ENCODE results near the gene DGCR6.
"Not testable (repeated sequence)": the region's sequence is repeated elsewhere in the genome, so short reads cannot be mapped to it uniquely, and the experiment has no call there.

The DGCR6 gene

DNA sequence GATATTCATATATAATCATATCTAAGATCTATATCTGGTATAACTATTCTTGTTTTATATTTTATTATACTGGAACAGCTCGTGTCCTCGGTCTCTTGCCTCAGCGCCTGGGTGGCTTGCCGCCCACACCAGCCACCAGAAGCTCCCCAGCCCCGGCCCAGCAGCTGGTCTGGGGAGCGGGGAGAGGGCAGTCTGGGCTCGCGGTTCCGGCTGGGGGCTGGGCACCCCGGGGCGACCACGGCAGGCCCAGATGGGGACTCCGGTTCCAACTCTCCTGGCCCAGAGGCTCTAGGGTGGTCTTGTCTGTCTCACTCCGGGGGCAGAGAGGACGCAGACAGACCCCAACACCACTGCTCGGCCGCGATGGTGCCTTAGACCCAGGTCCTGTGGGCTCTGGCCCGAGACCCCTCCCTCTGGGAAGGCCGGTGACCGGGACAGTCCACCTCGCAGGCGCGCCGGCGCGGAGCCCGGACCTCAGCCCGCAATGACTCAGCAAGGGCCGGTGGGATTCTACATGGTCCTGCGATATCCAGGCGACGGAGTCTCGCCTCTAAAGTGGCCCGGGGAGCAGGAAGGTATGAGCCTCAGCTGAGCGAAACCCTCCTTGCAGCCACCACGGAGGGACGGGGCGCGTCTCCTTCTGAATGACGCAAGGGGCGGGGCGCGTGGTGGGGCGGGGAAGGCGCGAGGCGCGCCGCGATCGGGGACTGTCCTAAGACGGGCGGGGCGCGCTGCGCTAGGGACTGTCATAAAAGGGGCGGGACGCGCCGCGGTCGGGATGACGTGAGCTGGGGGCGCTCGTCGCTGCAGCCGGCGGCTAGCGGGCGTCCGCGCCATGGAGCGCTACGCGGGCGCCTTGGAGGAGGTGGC is at the start of gene DGCR6:
Gene DGCR6, plus strand, starts transcription at position 781 of the 870 bp plus-strand sequence. Its CDS starts 55 bp downstream, at position 836.
- DNase-seq: no peak

- DNase-seq: not testable (repeated sequence)
These were observed 46.8 kb upstream of the DGCR6 start for GRCh38 chr22:18859314-18859713.

DNA sequence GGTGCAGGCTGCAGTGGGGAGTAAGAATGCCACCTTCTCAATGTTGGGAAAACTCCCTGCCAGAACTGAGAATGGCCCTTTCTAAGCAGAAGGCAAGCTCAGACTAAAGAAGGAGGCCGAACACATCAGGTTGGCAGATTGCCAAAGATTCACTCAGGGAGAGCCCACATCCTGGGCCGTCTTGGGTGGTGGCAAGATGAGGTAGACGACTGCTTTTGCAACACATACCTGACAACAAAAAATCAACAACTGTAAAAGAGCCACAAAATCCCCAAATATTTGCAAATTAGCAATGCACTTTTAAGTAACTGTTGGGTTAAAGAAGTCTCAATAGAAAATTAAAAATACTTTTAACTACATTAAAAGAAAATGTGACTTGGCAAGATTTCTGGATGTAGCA is 24.9 kb upstream of the DGCR6 start:
- not testable (repeated sequence) for DNase-seq

- DNase-seq: not testable (repeated sequence)
These were observed 21.7 kb upstream of the DGCR6 start for GRCh38 chr22:18884465-18884864.

DNA sequence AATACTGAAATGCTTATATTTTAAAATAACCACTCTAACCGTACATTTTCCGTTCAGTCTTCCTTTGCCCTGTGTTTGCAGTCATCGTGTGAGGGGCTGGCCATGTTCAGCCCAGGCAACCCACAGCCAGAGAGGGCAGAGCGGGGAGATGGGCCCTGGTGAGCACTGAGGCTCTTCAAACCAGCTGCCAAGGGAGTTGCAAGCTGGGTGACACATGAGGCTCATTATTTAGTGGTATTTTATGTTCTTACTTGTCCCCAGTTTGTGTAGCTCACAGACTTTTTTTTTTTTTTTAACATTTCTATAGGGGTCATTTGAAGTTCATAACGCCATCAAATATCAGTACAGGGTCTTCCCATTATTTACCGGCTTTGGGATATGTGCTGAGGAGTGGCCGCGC is 18.0 kb upstream of the DGCR6 start:
- DNase-seq: no peak

- DNase-seq: not testable (repeated sequence)
These were observed 15.5 kb upstream of the DGCR6 start for GRCh38 chr22:18890510-18891192.

GRCh38 chr22:18893775-18894174 is 12.3 kb upstream of the DGCR6 start:
- DNase-seq: not testable (repeated sequence)

GRCh38 chr22:18896037-18896657 is 10.0 kb upstream of the DGCR6 start:
- DNase-seq: not testable (repeated sequence)

DNA sequence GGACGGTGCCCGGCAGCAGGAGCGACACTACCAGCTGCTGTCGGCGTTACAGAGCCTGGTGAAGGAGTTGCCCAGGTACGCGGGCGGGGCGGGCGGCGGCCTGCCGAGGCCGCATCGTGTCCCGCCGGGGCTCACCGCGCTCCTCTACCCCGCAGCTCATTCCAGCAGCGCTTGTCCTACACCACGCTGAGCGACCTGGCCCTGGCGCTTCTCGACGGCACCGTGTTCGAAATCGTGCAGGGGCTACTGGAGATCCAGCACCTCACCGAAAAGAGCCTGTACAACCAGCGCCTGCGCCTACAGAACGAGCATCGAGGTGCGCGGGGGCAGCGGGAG is 258 bp downstream of the DGCR6 start:
- not testable (repeated sequence) for DNase-seq

DNA sequence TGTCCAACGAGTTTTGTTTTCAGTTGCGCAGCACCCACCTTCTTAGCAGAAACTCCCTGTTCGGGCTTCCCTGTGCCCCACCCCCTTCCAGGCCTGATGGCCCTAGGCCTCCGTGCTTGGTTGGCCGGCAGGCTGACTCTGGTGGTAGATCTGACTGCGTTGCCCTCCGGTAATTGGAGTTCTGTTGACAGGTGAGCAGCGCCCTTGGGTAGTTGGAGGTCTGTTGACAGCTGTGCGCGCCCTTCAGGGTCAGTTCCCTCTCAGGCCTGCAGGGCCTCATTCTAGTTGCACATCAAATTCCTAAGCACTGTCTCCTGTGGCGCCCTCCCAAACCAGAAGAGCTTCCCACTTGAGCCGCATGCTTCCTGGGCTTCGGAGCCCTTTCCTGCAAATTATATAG is 776 bp downstream of the DGCR6 start:
- DNase-seq: no peak

DNA sequence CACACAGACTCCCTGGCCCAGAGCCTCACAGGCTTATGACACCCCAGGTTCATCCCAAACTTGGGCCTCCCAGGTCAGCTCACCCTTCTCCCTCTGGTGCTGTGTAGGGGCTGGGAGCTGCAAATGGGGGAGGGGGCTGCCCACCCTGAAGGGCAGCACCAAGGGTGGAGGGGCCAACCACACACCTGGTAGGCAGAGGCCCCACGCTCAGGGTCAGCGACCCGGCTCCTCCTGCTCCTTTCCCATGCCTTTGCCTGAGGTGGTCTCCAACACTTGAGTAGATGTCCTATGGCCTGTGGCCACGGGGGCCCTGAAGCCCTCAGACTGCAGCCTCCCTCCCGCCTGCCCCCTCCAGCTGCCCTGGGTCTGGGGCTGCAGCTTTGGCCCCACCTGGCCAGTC is 3.4 kb downstream of the DGCR6 start:
- DNase-seq: no peak

- DNase-seq: not testable (repeated sequence)
These were observed 5.4 kb downstream of the DGCR6 start for GRCh38 chr22:18911535-18911934.

DNA sequence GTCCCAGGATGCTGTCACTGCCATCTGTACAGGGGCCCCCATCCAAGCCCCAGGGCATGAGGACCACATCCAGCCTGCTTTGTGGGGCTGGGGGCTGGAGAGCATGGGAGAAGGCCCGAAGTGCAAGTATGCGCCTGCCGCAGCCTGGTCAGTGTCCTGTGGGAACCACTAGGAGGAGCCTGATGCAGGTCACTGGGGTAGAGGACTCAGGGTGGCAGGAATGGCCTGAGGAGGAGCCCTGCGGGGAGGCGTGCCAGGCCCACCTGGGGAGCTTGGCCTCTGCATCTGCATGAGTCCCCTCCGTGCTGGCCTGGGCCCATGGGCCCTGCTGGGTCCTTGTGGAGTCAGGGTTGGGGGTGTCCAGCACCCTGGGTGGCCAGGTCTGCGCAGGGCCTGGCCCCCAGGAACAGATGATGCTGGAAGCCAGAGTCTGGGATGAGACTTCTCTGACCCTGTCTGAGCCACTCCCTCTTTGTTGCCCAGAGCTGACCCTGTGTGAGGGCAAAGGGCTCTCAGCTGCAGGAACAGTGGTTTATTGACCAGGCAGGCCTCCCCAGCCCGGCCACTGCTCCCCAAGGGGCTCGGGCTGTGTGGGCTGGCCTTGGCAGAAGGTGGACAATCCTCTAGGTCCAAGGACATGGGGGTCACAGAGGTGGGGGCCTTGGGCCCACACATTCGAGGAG is 6.3 kb downstream of the DGCR6 start:
- not testable (repeated sequence) for DNase-seq

GRCh38 chr22:18914558-18914957 is 8.4 kb downstream of the DGCR6 start:
- not testable (repeated sequence) for DNase-seq

- not testable (repeated sequence) for DNase-seq
These were observed 9.4 kb downstream of the DGCR6 start for GRCh38 chr22:18915550-18915949.

GRCh38 chr22:18917818-18918217 is 11.7 kb downstream of the DGCR6 start:
- not testable (repeated sequence) for DNase-seq

DNA sequence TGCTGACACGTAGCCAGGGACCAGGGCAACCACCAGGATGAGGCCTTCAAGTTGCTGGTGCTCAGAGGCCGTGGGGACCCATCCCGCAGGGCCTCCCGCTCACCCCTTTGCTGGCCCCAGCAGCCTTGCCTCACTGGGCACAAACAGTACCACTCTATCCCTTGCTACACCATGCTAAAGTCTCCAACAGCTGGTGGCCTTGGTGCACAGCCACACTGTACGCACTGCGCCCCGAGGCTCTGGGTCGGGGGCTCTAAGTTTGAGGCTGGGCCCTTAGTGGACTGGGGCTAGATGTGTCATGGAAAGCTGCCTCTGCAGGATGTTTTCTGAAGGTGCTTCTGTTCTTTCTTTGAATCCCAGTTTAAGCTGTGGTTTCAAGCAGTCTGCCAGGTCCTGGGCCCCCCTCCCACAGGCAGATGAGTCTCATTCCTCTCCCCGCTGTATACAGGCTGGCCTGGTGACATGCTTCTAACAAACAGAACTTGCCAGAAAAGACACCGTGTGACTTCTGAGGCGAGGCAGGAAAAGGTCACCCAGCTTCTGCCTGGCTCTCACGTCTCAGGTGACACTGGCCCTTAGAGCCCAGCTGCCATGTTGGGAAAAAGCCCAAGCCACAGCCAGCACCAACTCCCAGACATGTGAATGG is 14.3 kb downstream of the DGCR6 start:
- DNase-seq: not testable (repeated sequence)

GRCh38 chr22:18925368-18926064 is 19.4 kb downstream of the DGCR6 start:
- DNase-seq: no peak

DNA sequence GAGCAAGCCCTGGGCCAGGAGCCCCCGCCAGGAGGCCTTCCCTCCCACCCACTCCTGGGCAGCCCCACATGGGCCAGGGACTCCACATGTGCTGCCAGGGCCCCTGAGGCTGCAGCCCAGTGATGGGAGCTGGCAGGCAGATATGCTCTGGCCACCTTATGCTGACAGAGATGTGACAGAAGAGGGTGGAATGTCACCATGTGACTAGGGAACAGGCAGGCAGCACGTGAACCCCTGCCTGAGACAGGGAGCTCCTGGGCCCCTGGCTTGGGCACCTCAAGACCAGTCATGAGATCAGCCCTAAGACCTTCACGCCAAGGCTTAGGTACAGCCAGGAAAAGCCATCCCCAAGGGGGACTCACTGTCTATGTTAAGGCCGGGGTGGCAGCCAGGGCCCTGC is 20.9 kb downstream of the DGCR6 start:
- DNase-seq: no peak

DNA sequence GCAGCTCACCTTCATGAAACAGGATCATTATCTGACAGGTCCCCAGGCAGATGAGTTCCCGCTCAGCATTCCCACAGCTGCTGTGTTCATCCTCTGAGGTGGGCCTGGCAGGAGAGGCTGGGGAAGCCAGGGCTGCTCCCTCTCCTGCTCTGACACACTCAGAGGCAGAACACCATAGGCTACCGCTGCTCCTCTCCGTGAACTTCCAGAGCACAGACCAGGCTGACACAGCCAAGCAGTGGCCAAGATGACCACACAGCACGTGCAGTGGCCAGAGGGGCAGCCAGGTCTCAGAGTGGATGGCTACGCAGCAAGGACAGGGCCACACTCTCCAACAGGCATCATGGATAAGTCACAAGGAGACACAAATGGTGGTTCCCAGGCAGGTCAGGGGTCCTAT is 21.5 kb downstream of the DGCR6 start:
- no peak for DNase-seq

- no peak for DNase-seq
These were observed 23.3 kb downstream of the DGCR6 start for GRCh38 chr22:18929459-18929858.

Measured in NCI-H1105 (cell line).